GM10847 (cell line): Measurements from ENCODE around the gene HAGH.
A peak's percentile ranks its signal among the peaks of the same experiment; 100 is the strongest.

Experiments used
- POLR2A ChIP-seq: IDR thresholded peaks from 2 replicates; pipeline ENCODE4 v1.6.1; 2011; ENCODE audit not compliant: insufficient read length; ENCODE audit errors: extremely low read depth

The HAGH gene

DNA sequence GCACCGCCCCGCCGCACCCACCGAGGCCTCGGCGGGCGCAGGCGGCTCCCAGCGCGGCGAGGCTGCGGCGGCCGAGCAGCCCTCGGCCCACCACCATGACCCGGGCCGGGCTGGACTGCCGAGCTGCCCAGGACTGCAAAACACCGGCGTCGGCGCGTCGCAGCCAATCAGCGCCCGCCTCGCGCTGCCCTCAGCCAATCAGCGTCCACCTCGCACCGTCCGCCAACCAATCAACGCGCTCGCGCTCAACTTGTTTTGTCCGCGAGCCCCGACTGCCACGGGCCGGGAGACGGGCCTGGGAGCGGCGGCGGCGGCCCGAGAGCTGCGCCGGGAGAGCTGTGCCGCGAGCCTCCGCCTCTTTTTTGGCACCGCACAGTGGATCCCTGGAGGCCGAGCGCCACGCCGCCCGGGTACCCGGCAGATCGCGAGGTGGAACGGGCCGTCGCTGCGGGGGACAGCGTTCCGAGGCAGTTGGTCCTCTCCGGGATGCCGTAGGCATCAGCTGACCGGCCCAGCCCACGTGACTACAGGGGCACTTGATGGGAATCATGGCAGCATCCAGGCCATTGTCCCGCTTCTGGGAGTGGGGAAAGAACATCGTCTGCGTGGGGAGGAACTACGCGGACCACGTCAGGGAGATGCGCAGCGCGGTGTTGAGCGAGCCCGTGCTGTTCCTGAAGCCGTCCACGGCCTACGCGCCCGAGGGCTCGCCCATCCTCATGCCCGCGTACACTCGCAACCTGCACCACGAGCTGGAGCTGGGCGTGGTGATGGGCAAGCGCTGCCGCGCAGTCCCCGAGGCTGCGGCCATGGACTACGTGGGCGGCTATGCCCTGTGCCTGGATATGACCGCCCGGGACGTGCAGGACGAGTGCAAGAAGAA lies at the start of gene HAGH, which contains the start of gene FAHD1:
TSS of gene HAGH (minus strand) at position 135 of the 883 bp plus-strand sequence. CDS start at position 97, 38 bp downstream.
TSS of gene FAHD1 (plus strand) at position 516 of the 883 bp plus-strand sequence. CDS start at position 549, 33 bp downstream.
- peak; percentile 41 for TF ChIP-seq POLR2A

DNA sequence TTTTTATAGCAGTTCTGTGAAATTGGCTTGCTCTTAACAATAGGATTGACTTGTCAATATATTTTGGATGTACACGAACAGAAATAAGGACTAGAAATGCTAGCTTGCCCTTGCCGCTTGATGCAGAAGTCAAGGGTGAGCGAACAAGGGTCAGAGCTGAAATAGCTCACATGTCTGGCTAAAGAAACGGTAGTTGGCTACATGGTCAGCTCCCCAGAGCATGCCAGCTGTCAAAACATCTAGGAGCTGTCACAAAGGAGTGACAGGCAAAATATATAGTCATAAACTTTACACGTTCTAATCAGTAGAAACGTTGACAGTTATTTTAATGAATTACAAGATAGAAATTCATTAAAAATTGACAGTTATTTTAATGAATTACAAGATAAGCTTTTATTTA lies 48.2 kb upstream of the HAGH start:
- no peak for TF ChIP-seq POLR2A

DNA sequence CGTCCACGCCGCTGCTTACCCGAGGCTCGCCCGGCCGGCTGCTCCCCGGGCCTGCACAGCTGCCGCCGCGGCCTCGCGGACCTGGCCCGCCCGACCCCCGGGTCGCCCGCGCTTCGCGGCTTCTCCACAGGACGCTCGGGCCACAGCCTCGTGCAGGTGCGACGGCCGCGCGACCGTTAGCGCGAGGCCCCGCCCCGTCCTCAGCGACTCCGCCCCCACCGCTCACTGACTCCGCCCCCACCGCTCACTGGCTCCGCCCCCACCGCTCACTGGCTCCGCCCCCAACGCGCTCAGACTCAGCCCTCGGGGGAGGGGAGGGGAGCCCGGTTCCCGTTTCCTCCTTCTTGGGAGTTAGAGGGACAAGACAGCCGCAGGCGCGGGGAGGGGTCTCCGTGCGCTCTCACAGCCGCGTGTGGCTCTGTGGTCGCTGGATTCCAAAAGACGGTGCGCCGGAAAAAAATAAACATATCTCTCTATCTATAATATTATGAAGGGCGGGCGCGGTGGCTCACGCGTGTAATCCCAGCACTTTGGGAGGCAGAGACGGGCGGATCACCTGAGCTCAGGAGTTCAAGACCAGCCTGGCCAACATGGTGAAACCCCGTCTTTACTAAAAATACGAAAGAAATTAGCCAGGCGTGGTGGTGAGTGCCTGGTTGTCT lies 45.5 kb upstream of the HAGH start, which contains the start of gene MEIOB:
TSS of gene MEIOB (minus strand) at position 191 of the 662 bp plus-strand sequence. CDS start 3,989 bp downstream, outside the sequence.
- TF ChIP-seq POLR2A, result no peak

DNA sequence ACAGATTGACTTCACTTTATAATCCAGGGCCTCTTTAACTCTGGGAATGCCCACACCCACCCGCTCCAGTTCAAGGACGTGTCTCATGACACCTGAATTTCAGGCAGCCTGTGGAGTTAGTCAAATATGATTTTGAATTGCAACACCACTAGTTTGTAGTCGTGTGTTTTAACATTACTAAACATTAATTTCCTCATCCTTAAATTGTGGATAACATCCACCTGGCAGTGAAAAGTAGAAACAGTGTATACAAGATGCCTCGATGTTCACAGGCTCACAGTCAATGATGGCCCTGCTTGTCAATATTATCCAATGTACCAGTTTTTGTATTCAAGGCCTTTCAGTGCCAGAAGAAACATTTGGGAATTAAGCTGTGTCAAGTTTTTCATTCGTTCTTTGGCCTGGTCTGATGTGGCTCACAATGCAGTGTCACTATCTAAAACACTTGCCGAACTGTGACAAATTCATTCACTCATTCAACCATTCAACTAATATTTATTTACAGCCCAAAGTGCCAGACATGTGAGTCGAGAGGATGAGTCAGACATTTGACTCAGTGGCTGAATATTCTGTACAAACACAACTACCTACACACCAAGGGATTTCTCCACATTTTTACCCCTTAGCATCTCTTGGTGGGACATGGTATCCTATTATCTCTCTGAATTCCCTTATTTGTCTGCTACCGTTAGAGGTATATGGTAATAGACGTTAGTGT lies 43.9 kb upstream of the HAGH start:
- TF ChIP-seq POLR2A, result no peak

DNA sequence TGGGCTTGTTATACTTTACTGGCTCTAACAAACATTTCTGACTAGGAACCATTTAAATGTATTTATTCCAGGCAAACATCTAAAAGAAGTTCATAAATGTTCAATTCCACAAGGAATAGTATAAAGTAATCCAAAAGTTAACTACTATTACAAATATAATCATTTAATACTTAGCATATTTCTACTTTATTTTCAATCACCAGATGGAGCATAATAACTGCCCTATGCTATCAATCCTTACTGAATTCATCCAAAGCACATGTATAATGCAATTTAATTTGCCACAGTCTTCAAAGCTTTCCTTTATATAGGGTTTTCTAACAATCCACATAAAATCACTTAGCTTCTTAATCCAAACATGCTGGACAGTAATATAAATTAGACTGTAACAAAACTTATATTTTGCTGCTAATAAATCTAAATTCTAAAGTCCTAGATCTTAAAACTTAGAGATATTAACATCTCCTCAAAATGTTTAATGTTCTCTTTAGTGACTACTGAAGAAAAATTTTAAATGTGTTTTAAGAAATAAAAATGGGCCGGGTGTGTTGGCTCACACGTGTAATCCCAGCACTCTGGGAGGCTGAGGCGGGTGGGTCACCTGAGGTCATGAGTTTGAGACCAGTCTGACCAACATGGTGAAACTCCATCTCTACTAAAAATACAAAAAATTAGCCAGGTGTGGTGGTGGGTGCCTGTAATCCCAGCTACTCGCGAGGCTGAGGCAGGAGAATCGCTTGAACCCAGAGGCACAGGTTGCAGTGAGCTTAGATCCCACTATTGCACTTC lies 39.5 kb upstream of the HAGH start:
- no peak for TF ChIP-seq POLR2A

DNA sequence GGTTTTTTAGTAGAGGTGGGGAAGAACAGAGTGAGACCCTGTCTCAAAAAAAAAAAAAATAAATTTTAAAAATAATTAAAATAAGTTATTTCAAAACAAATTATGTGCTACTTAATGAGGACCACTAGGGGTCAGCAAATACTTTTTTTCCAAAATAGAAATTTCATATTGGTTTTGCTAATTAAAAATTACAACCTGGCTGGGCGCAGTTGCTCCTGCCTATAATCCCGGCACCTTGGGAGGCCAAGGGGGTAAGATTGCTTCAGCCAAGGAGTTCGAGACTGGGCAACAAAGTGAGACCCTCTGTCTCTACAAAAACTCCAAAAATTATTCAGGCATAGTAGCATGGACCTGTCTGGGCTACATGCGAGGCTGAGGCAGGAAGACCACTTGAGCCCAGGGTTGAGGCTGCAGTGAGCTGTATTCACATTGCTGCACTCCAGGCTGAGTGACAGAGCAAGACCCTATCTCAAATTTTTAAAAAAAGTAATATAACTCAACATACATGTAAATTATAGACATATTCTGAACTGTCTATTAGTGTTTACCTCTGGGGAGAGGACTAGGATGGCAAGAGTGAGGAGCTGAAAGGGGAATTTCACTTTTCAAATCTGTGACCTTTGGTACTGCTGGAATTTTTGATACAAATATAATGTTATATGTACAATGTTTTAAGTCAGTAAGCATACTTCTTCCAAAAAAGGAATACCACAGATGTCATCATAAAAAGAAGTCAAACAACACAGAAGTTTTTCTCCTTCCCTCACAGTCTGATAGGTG lies 37.2 kb upstream of the HAGH start:
- TF ChIP-seq POLR2A, result no peak

DNA sequence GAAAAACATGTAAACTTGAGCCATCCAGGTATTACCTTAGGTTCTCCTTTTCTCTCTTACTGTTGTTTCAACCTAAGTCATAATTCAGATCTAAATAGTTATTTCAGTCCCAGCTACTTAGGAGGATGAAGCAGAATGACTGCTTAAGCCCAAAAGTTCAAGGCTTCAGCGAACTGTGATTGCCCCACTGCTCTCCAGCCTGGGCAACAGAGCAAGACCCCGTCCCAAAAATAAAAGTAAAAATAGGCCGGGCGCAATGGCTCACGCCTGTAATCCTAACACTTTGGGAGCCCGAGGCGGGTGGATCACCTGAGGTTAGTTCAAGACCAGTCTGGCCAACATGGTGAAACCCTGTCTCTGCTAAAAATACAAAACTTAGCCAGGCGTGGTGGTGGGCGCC lies 35.8 kb upstream of the HAGH start:
- no peak for TF ChIP-seq POLR2A

DNA sequence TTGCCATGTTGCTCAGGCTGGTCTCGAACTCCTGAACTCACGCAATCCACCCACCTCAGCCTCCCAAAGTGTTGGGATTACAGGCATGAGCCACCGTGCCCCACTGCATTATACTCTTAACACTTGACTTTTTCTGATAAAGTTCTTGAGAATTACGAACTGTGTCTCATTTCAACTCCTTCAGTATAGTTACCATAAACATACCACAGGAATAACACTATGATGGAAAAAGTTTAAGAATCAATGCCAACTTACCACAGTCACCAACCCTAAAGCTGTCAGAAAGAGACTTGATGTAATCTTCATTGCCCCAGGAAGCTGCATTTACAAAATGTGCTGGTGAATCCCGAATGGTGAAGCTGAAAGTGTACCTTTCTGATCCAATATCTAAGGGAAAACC lies 35.1 kb upstream of the HAGH start:
- TF ChIP-seq POLR2A, result no peak

DNA sequence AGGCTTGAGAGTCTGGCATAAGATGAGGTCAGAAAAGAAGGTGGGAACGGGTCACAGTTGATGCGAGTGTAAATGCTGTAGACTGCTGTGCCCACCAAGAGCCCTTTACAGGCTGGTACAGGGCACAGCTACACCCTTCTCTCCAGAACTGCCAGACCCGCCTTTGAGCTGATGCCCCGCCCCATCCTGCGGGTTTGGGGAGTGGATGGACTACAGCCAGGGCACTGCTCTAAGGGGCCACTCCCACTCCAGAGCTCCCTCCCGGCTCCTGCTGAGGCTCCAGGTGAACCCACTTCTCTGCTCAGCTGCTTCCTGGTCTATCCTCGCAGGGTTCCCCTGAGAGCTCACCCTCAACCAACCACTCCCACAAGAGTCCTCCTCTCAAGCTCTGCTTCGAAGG lies 33.0 kb upstream of the HAGH start:
- TF ChIP-seq POLR2A, result no peak

DNA sequence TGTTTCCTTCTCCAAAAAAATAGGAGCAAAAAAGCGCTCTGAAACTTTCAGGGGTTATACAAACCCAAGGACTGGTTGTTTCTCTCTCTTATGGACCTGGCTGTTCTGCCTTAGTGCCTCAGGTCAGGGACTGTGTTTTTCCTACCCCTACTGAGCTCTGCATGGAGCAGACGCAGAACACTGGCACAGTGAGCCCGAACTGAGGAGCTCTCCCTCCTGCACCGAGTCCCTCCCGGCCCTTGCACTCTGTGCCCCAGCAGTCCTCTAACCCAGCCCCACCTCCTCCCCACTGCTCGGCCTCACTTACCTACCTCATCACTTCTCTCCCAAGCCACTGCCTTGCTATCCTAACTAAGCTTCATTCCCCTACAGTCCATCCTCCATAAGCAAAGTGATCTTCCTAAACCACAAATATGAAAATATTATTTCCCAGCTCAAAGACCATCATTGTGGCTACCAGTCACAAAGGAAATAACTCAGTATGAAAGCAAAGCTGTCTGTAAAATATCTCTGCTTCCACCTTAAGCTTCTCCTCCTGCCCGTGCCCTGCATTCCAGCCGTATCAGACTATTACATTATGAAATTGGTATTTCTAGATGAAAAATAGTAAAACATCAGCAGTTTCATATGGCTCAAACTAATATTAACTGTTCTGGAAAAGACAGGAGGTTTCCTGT lies 31.7 kb upstream of the HAGH start:
- TF ChIP-seq POLR2A, result no peak

DNA sequence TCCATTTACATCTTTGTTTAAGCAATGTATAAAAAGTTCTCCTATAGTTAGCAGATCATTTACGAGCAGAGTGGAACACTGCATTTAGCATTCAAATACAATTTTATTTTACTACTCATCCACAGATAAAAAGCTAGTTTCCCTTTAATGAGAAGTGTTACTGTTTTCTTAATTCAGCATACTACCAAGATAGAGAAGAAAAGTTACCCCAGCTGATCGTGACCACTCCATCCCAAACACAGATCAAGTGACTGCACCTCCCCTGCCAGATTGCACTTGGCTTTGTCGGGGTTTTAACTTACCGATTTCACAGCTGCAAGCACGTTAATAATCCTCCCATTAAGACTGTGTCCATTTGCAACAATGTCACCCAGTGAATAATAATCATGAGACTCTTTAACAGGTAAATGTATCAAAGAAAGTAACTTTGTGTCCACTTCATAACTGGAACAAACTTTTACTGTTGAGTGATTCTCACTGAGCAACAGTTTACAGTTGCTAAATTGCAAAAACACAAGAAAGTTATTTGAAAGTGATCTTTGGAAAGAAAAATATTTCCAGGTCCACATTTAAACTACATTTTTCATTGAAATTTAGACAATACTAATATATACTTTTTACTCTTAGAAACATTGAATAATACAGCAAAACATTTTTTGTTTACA lies 30.9 kb upstream of the HAGH start:
- TF ChIP-seq POLR2A, result no peak

DNA sequence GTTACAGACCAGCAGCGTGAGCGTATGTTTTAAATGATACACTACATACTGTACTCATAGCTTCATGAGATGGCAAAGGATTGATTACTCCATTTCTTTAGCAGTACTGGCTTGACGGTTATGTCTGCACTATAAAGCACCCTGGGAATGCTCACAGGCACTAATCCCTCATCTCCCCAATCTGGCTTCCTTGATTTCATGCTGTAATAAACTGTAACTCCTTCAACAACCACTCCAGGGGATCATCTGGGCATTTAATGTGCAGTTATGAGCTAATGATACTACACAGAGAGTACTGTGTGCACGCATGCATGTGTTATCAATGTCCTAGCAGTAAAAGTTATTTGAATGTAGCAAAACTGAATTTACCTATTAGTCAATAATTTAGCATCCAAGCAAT lies 25.2 kb upstream of the HAGH start:
- no peak for TF ChIP-seq POLR2A

DNA sequence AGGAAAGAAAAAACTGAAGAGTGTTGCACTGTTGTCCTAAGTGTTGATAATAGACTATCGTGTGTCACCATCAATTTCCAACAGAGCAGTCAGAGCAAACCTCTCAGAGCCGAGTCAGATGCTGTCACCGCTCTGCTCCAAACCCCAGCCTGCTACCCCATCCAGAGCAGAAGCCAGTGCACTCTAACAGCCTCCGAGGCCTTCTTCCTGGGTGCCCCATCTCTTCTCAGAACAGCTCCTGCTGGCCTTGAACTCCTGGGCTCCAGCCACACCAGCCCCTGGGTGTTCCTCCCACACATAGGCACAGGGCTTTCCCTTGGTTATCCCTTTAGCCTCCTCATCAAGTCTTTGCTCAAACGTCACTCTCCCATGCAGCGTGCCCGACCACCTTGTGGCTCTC lies 24.4 kb upstream of the HAGH start:
- TF ChIP-seq POLR2A, result no peak

DNA sequence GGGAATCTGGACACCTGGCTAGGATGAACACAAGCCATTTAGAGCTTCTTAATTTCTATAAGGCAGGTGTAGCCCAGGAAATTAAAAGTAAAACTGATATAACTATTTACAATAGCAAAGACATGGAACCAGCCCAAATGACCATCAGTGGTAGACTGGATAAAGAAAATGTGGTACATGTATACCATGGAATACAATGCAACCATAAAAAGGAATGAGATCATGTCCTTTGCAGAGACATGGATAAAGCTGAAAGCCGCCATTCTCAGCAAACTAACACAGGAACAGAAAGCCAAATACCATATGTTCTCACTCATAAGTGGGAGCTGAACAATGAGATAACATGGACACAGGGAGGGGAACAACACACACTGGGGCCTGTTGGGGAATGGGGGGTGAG lies 19.8 kb upstream of the HAGH start:
- no peak for TF ChIP-seq POLR2A
